Activated T-cell treated with anti-CD3 and anti-CD28 coated beads, Interleukin-2, amount 50 U/mL, for 24 hours (primary cell): Measurements from ENCODE around the gene PPP2R5C.

ENCODE experiments used
- DNase-seq: peaks from one replicate; pipeline ENCODE4 v3.0.0-alpha.2; 2020
- H3K27ac Mint-ChIP-seq: 2 replicates; pipeline ENCODE4 v1.8.0; 2020; ENCODE audit warnings: mild to moderate bottlenecking, mixed read lengths
- H3K27me3 Mint-ChIP-seq: 2 replicates; pipeline ENCODE4 v1.8.0; 2020; ENCODE audit warnings: mixed read lengths
- H3K36me3 Mint-ChIP-seq: 2 replicates; pipeline ENCODE4 v1.8.0; 2020; ENCODE audit warnings: low read depth, mixed read lengths
- H3K4me1 Mint-ChIP-seq: 2 replicates; pipeline ENCODE4 v1.8.0; 2020; ENCODE audit warnings: low read depth, mixed read lengths
- H3K4me3 Mint-ChIP-seq: 2 replicates; pipeline ENCODE4 v1.8.0; 2020; ENCODE audit warnings: mild to moderate bottlenecking, moderate library complexity, mixed read lengths
- H3K9me3 Mint-ChIP-seq: 2 replicates; pipeline ENCODE4 v1.8.0; 2020; ENCODE audit warnings: mixed read lengths

PPP2R5C gene

GRCh38 chr14:101819251-101819990 is 57.9 kb downstream of the PPP2R5C start:
- H3K9me3 Mint-ChIP-seq, result no peaks in the 10 kb centered on the region
- H3K4me3 Mint-ChIP-seq, result peak overlapping the region; percentile 78
- peak; percentile 69 for DNase-seq
- peaks cover 70% of the 10 kb centered on the region for H3K36me3 Mint-ChIP-seq
- peak overlapping the region; percentile 97 for H3K27ac Mint-ChIP-seq
- H3K27me3 Mint-ChIP-seq, result no peaks in the 10 kb centered on the region
- H3K4me1 Mint-ChIP-seq, result peaks cover 90% of the 10 kb centered on the region

GRCh38 chr14:101820283-101820798 is 58.8 kb downstream of the PPP2R5C start:
- Mint-ChIP-seq H3K36me3 (peaks cover 71% of the 10 kb centered on the region), H3K4me1 (peaks cover 90% of the 10 kb centered on the region), H3K4me3 (peak overlapping the region; percentile 78), H3K9me3 (no peaks in the 10 kb centered on the region), H3K27me3 (no peaks in the 10 kb centered on the region), H3K27ac (peak overlapping the region; percentile 97)
- DNase-seq, result peak; percentile 60

DNA sequence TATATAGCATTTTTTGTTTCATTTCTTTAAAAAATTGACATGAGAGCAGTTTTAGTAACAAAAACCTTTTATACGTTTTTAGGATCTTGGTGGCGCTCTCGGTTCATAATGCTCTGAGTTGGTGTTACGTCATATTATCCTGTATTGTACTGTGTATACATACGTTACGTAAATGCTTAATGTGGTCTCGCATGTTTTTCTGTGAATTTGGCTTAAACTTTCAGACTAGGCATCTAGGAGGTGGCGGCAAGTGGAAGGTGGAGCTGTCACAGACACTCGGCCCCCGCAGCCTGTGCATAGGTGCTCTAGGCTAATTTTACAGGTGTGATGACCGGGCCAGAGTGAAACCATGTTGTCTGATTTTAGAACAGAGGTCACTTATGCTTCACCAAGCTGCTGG is 60.0 kb downstream of the PPP2R5C start:
- Mint-ChIP-seq H3K27ac (peak overlapping the region; percentile 99), H3K27me3 (no peaks in the 10 kb centered on the region), H3K36me3 (peaks cover 74% of the 10 kb centered on the region), H3K9me3 (no peaks in the 10 kb centered on the region), H3K4me1 (peaks cover 90% of the 10 kb centered on the region), H3K4me3 (peak overlapping the region; percentile 80)
- DNase-seq, result peak; percentile 56

DNA sequence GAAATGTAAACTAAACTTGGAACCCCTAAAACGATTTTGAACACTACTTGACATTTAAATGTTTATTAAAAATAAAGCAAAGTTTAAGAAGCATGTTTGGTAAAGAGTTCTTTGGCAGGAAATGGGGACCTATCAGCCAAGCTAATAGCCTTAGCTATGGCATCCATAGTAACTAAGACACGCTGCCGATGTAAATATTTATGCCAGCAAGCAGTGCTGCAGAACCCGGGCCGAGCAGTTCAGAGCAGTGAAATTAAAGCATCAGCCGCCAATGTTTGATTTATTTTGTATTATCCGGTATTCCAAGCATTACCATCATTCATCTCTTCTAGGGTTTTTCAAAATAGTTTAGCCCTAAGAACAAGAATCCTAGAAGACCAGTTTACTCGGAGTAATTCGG is 61.6 kb downstream of the PPP2R5C start:
- no peaks in the 10 kb centered on the region for H3K27me3 Mint-ChIP-seq
- H3K4me3 Mint-ChIP-seq, result peak overlapping the region; percentile 80
- no peaks in the 10 kb centered on the region for H3K9me3 Mint-ChIP-seq
- H3K36me3 Mint-ChIP-seq, result peaks cover 79% of the 10 kb centered on the region
- DNase-seq, result no peak
- peak overlapping the region; percentile 99 for H3K27ac Mint-ChIP-seq
- H3K4me1 Mint-ChIP-seq, result peaks cover 91% of the 10 kb centered on the region

DNA sequence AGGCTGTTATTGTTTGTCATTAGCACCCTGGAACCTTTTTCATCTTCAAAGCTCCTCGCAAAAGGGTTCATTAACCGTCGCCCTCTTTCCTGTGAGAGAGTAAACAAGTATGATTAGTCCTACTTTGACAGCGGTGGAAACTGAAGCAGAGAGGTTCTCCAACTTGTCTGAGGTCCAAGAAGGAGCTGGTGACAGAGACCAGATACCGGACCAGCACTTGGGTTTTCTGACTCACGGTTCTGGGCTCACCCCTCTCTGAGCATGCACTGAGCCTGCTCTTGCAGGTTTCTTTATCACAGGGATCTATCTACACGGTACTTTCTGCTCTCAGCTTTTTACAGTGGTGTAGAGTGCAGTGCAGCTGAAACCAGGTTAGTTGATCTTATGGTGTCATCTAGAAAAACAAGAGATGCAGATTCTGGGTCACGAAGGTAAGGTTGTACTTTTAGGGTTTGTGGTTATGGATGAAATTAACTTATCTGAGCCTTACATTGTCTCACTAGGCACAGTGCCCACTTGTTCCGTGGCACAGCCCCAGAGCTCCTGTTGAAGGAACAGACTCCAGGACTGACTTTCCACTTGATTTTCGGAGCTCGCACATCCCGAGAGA is 62.1 kb downstream of the PPP2R5C start:
- no peaks in the 10 kb centered on the region for H3K9me3 Mint-ChIP-seq
- H3K4me3 Mint-ChIP-seq, result peak overlapping the region; percentile 80
- H3K27me3 Mint-ChIP-seq, result no peaks in the 10 kb centered on the region
- peak overlapping the region; percentile 99 for H3K27ac Mint-ChIP-seq
- peak; percentile 80 for DNase-seq
- peaks cover 90% of the 10 kb centered on the region for H3K4me1 Mint-ChIP-seq
- peaks cover 79% of the 10 kb centered on the region for H3K36me3 Mint-ChIP-seq

- Mint-ChIP-seq H3K9me3 (no peaks in the 10 kb centered on the region), H3K27me3 (no peaks in the 10 kb centered on the region), H3K4me3 (peak overlapping the region; percentile 80), H3K36me3 (peaks cover 79% of the 10 kb centered on the region), H3K4me1 (peaks cover 90% of the 10 kb centered on the region), H3K27ac (peak overlapping the region; percentile 99)
- no peak for DNase-seq
These were observed 62.8 kb downstream of the PPP2R5C start for GRCh38 chr14:101824339-101824727.

- H3K36me3 Mint-ChIP-seq, result peaks cover 82% of the 10 kb centered on the region
- H3K27ac Mint-ChIP-seq, result peak overlapping the region; percentile 99
- H3K4me1 Mint-ChIP-seq, result peaks cover 92% of the 10 kb centered on the region
- DNase-seq, result no peak
- H3K27me3 Mint-ChIP-seq, result no peaks in the 10 kb centered on the region
- H3K9me3 Mint-ChIP-seq, result no peaks in the 10 kb centered on the region
- H3K4me3 Mint-ChIP-seq, result peak overlapping the region; percentile 80
These were observed 64.3 kb downstream of the PPP2R5C start for GRCh38 chr14:101825797-101826196.

- no peaks in the 10 kb centered on the region for H3K9me3 Mint-ChIP-seq
- peaks cover 85% of the 10 kb centered on the region for H3K36me3 Mint-ChIP-seq
- H3K4me1 Mint-ChIP-seq, result peaks cover 93% of the 10 kb centered on the region
- H3K4me3 Mint-ChIP-seq, result peak overlapping the region; percentile 80
- H3K27me3 Mint-ChIP-seq, result no peaks in the 10 kb centered on the region
- peak overlapping the region; percentile 99 for H3K27ac Mint-ChIP-seq
- no peak for DNase-seq
These were observed 64.8 kb downstream of the PPP2R5C start for GRCh38 chr14:101826351-101826750.

DNA sequence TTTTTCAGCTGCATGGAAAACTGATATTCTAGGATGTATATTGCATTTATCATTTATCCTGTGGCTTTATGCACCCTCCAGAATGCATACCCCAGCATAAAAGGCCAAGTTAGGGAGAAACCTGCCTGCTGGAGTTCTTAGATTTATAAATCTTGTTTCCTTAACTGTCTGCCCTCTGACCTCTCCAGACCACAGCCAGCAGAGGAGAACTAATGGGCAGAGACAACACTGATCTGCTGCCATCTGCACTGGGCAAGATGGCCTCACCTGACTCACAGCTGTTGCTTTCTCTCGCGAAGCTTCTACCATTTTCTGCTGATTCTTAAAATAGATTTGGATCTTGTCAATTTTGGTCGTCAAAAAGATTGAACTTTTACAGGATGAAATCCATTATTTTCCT is 65.8 kb downstream of the PPP2R5C start:
- DNase-seq, result no peak
- Mint-ChIP-seq H3K36me3 (peaks cover 86% of the 10 kb centered on the region), H3K9me3 (no peaks in the 10 kb centered on the region), H3K27me3 (no peaks in the 10 kb centered on the region), H3K27ac (peak overlapping the region; percentile 85), H3K4me3 (peak overlapping the region; percentile 34), H3K4me1 (peaks cover 93% of the 10 kb centered on the region)

- no peaks in the 10 kb centered on the region for H3K27me3 Mint-ChIP-seq
- peak overlapping the region; percentile 85 for H3K27ac Mint-ChIP-seq
- peaks cover 93% of the 10 kb centered on the region for H3K4me1 Mint-ChIP-seq
- no peak overlapping the region for H3K4me3 Mint-ChIP-seq
- no peaks in the 10 kb centered on the region for H3K9me3 Mint-ChIP-seq
- no peak for DNase-seq
- H3K36me3 Mint-ChIP-seq, result peaks cover 90% of the 10 kb centered on the region
These were observed 66.5 kb downstream of the PPP2R5C start for GRCh38 chr14:101828046-101828445.

DNA sequence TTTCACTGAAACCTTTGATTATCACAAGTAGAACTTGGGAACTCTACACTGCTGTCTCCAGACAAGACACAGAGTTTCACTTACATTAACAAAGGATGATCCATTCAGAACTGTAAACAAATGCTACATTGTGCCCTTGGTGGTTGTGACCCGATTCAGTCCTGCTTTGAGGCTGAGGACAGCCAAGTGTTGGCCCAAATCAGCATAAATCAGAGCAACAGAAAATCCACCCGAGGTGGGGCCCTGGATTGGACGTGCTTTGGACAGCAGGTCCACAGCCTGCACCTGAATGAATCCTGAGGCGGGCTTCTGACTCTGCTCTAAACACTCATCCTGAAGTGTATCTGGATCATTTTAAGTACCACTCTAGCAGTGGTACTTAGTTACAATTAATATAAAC is 68.8 kb downstream of the PPP2R5C start:
- Mint-ChIP-seq H3K4me3 (no peak overlapping the region), H3K27ac (peak overlapping the region; percentile 91)
- DNase-seq, result no peak

DNA sequence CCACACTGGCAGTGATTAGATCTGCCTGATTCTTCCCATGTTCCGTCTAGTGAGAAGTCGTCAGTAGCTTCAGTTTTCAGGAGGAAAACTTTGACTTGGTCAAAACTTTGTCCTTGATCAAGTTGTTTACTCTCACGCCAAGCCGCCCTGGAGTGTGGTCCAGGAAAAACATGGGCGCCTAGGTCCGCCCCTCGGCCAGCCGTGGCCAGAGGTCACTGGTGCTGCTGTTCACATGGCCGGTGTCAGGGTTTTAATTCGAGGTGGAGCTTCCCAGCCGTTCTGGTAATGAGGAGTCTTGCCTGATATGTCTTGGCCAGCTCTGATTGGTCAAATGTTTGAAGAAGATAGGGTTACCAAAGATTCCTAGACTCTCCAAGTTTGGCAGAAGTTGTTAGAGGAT is 71.5 kb downstream of the PPP2R5C start:
- Mint-ChIP-seq H3K4me1 (peaks cover 93% of the 10 kb centered on the region), H3K4me3 (no peak overlapping the region), H3K27me3 (no peaks in the 10 kb centered on the region), H3K9me3 (no peaks in the 10 kb centered on the region), H3K36me3 (peaks cover 85% of the 10 kb centered on the region), H3K27ac (peak overlapping the region; percentile 86)
- no peak for DNase-seq

More for the DNA sequence above, 68.8 kb downstream of the PPP2R5C start:
- H3K36me3 Mint-ChIP-seq, result peaks cover 92% of the 10 kb centered on the region
- H3K27me3 Mint-ChIP-seq, result no peaks in the 10 kb centered on the region
- H3K9me3 Mint-ChIP-seq, result no peaks in the 10 kb centered on the region
- peaks cover 94% of the 10 kb centered on the region for H3K4me1 Mint-ChIP-seq

DNA sequence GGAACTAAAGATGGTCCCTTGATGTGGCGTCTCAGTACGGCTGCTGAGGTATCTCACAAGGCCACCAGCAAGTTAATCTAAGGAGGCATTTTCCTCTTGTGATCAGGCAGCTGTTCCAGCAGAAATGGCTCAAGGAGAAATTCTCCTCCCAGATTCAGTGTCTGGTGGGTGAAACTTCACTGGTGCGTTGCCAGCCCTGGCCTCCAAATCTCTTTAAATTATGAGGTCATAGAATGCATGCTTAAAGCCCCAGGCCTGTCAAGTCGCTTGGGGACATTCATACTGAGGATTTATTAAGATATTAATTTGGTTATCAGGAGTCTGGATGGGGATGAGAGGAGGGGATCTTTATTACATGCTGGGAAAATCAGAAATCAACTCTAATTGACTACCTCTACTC is 72.9 kb downstream of the PPP2R5C start:
- DNase-seq, result no peak
- Mint-ChIP-seq H3K4me3 (no peak overlapping the region), H3K4me1 (peaks cover 93% of the 10 kb centered on the region), H3K27ac (peak overlapping the region; percentile 86), H3K36me3 (peaks cover 83% of the 10 kb centered on the region), H3K9me3 (no peaks in the 10 kb centered on the region), H3K27me3 (no peaks in the 10 kb centered on the region)

- no peak for DNase-seq
- H3K27ac Mint-ChIP-seq, result peak overlapping the region; percentile 86
- H3K9me3 Mint-ChIP-seq, result no peaks in the 10 kb centered on the region
- H3K36me3 Mint-ChIP-seq, result peaks cover 83% of the 10 kb centered on the region
- H3K4me3 Mint-ChIP-seq, result no peak overlapping the region
- H3K27me3 Mint-ChIP-seq, result no peaks in the 10 kb centered on the region
- peaks cover 93% of the 10 kb centered on the region for H3K4me1 Mint-ChIP-seq
These were observed 73.5 kb downstream of the PPP2R5C start for GRCh38 chr14:101834800-101835547.
